ENCODE data around the gene KAZN.

The KAZN gene

DNA sequence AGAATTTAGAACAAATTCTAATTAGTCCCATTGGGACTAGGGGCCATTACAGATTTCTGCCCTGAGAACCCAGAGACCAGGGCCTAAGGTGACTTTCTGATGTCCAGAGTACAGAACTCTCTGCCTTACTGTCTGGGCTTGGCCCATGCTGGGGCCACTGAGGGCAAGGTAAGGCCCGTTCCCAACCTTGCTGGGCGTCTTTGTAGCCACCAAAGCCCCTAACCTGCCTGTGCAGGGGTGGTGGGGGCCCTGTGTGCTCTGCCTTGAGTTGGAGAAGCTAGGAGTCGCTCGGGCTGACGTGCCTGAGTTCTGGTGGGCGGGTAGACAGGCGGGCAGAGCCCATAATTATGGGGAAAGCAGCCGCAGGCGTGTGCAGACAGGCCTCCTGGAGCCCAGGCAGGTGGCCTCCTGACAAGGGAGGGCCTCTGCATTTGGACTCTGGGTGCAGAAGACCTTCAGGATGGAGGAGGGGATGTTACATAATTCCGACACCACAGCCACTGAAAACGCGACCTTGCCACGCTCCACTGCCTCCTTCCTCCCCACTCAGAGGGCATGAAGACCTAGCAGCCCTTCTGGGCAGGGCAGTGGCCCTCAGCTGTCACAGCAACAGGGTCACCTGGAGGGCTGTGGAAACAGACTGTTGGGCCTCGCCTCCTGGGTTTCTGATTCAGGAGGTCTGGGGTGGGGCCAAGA is 315.1 kb downstream of the KAZN start:
- no peak for TF ChIP-seq GATA3 (IDR thresholded peaks at IDR 0.05; ENCODE audit: low read depth, low read length)

DNA sequence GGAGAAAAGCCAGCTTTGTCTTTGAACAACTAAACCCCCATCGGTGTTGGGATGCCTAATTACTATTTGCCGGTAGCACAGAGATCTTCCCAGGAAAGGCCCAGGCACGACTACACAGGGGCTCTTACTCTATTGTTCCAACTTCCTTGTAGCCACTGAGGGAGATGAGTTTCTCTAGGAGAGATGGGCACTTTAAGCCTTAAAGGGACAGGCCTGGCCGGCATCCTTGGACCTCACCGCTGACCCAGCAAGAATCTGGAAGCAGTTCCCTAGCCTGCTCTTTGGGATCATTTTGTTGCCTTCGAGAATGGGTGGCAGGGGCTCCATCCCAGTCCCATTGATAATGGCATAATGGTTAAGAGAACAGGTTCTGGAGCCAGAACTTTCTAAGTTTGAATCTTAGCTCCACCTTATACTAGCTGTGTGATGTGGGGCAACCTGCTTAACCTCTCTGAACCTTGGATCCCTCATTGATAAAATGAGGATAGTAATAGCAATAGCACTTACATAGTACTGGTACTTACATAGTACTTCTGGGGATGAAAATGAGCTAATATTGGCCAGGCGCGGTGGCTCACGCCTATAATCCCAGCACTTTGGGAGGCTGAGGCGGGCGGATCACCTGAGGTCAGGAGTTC is 316.0 kb downstream of the KAZN start:
- no peak for TF ChIP-seq GATA2 (IDR thresholded peaks at IDR 0.05; ENCODE audit: low read depth, low read length)
- TF ChIP-seq GATA3 (IDR thresholded peaks at IDR 0.05; ENCODE audit: low read depth, low read length): no peak

DNA sequence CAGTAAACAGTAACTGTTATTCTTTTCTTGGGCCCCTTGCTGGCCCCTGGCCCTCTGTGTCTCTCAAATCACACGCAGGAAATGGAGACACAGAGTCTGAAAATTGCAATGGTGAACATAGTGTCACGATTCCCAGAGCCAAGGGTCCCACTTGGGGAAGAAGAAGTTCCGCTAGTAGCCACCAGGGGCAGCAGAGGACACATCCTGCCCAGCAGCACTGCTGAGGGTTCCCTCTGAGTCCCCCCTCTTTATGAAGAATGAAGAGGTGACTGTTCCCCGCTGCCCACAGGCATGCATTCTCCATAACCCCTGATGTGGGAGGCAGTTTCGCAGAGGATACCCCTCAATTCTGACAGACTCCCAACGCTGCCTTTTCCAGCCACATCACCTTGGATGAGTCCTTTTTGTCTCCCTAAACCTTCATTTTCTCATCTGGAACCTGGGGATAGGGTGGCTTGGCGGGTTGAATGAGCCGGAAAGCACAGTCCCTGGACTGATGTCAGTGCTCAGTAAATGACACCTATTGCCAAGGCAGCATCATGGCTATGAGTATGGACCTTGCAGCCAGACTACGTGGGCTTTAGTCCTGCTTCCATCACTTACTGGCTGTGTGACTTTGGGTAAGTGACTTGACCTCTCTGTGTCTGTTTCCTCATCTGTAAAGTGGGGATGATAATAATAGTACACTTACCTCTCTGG is 317.0 kb downstream of the KAZN start:
- TF ChIP-seq GATA3 (IDR thresholded peaks at IDR 0.05; ENCODE audit: low read depth, low read length) (no peak), GATA2 (IDR thresholded peaks at IDR 0.05; ENCODE audit: low read depth, low read length) (no peak)

DNA sequence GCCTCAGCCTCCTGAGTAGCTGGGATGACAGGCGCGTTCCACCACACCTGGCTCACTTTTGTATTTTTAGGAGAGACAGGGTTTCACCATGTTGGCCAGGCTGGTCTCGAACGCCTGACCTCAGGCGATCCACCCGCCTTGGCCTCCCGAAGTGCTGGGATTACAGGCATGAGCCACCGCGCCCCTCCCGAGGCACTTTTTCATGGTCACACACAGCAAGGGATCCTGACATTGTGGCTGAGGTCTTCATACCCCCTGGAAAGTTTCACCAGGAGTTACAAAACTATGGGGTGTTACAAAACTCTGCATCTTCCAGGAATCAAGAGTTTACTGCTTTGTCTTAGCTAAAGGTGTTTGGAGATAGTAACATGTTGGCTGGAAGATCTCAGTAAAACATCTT is 320.8 kb downstream of the KAZN start:
- no peak for TF ChIP-seq GATA3 (IDR thresholded peaks at IDR 0.05; ENCODE audit: low read depth, low read length)
- no peak for TF ChIP-seq GATA2 (IDR thresholded peaks at IDR 0.05; ENCODE audit: low read depth, low read length)

DNA sequence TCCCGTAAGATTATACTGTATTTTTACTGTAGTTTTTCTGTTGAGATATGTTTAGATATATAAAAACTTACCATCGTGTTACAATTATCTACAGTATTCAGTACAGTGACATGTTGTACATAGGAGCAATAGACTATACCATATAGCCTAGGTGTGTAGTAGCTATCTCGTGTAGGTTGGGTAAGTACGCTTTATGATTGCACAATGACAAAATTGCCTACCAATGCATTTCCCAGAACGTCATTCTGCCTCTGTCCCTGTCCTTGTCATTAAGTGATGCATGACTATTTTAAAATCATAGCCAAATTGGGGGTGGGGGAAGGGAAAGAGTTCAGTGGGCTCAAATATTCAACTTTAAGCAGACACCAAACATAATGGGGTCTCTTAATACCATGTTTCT is 321.3 kb downstream of the KAZN start:
- TF ChIP-seq GATA2 (IDR thresholded peaks at IDR 0.05; ENCODE audit: low read depth, low read length) (no peak), GATA3 (IDR thresholded peaks at IDR 0.05; ENCODE audit: low read depth, low read length) (no peak)

DNA sequence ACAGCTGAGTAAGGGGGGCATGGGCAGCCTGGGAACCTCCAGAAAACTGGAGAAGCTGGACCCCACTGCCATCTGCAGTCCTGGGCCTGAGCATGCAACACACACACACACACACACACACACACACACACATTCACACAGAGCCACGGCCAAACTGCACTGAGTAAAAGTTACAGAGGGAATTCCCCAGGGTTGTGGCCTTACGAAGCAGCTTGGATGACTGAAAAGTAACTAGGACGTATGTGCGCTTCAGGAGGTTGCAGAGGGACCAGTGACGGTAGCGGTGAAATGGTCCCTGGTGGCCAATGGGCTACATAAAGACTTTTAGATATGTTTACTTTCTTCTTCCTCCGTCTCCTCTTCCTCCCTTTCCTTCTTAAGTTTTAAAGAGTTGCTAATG is 322.6 kb downstream of the KAZN start:
- TF ChIP-seq GATA3 (IDR thresholded peaks at IDR 0.05; ENCODE audit: low read depth, low read length) (no peak), GATA2 (IDR thresholded peaks at IDR 0.05; ENCODE audit: low read depth, low read length) (no peak)

DNA sequence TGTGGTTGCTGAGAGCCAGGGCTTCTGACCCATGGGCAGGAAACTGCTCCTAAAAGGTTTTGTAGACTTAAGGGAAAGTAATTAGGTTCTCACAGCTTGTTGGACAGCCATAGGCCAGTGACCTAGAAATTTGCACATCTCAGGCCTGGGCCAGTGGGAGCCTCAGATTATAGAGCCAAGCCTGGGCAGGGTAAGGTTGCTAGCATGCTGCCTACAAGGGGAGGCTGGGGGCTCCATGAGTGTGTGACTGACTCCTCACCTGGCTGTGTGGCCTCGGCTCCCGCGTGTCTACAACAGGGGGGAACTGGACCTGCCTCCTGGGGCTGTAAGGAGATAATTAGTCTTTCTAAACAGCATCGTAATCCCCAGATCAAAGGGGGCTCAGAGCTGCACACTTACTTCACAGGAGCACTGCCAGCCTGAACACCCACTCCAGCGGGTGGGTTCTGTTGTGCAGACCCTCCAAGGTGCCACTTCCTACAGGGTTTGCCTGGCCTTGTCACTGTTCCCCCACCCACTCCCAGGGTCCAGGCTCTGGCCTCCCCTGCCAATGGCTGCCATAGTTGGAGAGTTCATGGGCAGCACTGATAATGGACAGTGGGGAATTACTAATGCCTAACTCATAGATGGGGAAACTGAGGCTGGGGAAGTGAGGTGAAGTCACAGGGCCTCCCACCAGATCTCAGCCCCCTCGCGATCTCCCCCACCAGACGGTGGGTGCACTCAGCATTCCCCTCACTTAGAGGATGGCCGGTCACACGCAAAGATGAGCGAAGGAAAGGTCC is 324.6 kb downstream of the KAZN start:
- TF ChIP-seq GATA2 (IDR thresholded peaks at IDR 0.05; ENCODE audit: low read depth, low read length) (no peak), GATA3 (IDR thresholded peaks at IDR 0.05; ENCODE audit: low read depth, low read length) (no peak)

DNA sequence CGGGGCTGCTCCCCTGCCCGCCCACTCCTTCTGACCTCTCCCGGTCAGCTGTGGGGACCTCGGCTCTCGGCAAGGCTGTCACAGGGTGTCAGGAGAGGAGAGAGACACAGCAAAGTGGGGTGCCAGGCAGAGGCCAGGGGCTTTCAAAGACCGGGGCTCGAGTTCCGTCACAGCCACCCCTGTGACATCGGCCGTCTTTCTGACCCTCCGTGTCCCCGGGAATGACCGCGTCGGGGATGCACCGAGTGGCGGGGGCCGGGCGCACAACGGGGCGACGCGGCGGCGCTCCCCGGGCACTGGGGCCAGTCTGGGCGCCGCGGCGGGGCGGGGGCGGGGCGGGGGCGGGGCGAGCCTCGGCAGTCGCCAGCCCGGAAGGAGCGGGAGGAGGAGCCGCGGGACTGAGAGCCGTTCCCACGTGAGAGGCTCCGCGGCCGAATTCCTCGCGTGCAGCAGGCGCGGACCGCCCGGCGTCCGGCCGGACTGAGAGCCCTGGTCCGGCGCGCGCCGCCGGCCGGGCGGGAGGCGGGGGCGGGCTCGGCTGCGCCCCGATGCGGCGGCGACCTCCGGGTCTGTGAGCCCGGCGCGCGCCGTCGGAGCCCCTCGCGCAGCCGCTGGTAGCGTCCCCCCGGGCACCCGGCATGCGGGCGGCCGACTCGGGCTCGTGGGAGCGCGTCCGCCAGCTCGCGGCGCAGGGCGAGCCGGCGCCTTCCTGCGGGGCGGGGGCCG is 325.4 kb downstream of the KAZN start:
- no peak for TF ChIP-seq GATA3 (IDR thresholded peaks at IDR 0.05; ENCODE audit: low read depth, low read length)
- TF ChIP-seq GATA2 (IDR thresholded peaks at IDR 0.05; ENCODE audit: low read depth, low read length): no peak

DNA sequence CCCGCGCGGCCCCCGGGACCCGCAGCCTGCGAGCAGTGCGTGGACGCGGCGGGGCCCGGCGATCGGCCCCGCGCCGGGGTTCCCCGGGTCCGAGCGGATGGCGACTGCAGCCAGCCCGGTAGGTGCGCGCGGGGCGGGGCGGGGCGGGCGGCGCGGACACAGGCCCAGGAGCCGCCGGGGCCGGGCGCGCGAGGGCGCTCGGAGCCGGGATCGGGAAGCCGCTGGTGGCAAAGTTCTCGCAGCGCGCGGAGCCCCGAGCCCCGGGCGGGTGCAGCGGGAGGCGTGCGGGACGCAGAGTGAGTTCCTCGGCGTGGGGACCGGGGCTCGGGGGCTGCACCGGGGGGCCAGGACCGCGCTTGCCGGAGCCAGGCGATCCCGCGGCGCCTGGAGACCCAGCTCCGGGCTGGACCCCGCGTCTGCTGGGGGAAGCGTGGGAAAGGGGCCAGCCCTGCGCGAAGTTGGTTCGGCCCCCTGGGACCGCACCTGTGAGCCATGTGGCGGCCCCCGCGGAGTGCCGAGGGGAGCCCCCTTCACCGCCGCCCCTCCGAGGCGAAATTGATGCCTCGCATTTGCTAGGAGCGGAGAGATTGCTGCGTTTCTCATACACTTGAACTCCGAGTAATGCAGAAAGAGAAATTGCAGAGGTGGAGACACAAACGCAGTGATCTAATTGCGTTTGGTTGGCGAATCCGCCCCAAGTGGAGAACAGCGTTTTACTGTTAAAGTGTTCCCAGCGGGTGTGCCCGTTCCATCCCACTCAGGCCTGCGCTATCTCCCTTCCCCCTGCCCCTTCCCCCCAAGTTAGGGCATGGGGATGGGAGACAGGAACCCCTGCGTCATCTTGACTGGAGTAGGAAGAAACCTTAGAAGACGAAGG is 326.2 kb downstream of the KAZN start:
- TF ChIP-seq GATA2 (IDR thresholded peaks at IDR 0.05; ENCODE audit: low read depth, low read length): no peak
- no peak for TF ChIP-seq GATA3 (IDR thresholded peaks at IDR 0.05; ENCODE audit: low read depth, low read length)

DNA sequence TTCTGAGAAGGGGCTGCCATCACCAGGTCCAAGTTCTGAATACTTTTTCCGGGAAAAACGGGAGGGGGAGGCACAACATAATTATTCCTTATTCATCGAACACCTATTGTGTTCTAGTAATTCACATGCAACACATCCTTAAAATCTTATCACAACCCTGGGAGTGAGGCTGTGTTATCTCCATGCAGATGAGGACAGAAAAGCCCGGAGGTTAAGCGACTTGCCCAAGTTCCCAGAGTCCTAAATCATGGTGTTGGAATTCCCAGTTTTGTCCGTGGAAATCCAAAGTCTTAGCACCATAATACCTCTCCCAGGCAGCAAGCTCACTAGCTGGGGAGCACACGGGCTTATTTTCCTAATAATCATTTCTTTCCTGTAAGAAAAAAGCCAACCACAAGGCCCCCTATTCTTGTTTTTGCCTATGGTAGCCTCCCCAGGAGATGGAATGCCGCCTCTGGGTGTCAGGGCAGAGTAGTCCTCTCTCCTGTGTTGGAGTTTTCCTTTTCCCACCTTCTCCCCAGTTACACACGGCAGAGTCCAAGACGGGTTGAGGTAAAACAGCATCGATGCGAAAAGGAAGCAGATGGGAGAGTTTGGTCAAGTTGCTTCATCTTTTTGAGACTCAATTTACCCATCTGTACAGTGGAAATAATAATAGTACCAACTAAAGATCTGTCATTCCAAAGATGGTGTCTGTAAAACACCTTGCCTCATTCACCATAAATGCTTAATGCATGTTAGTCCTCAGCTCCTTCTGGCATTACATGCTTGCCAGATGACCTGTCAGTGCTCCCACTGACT is 327.1 kb downstream of the KAZN start:
- TF ChIP-seq GATA2 (IDR thresholded peaks at IDR 0.05; ENCODE audit: low read depth, low read length) (no peak), GATA3 (IDR thresholded peaks at IDR 0.05; ENCODE audit: low read depth, low read length) (no peak)

DNA sequence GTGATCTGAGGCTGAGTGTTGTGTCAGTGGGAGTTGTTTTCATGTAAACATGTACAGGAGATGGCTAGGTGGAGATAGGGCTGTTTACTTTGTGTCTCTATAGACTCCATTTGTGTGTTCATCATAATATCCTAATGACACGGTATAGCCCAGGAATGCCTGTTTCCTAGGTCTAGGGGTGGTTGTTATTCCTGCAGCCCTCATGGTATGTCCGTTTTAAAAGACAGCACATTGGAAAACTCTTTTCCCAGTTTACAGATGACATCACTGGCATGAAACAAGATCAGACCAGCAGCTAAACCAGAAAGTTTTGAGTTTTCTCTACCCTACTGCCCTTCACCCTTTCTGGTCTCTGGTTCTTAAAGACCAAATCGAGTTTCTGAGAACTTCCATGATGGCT is 327.7 kb downstream of the KAZN start:
- no peak for TF ChIP-seq GATA3 (IDR thresholded peaks at IDR 0.05; ENCODE audit: low read depth, low read length)
- TF ChIP-seq GATA2 (IDR thresholded peaks at IDR 0.05; ENCODE audit: low read depth, low read length): no peak

All from SH-SY5Y (cell line).